Forelimb muscle (tissue), 1 donor: ENCODE measurements around the gene DNAJB8. TPM values are rescaled to one million over a fixed set of nuclear protein-coding genes. Genes with fewer than 3 reads are reported as not detected.

Experiments used
- DNase-seq: peaks from one replicate; pipeline ENCODE4 v3.0.0-alpha.2; 2013; ENCODE audit warnings: low read depth
- polyA plus RNA-seq: library from polyadenylated mRNA; unstranded; fragments of 120-200 nt; gene quantifications from one replicate; pipeline ENCODE4 v1.2.1, GENCODE V29; 2013; ENCODE audit not compliant: insufficient read length

DNAJB8 gene
- polyA plus RNA-seq: not detected

DNA sequence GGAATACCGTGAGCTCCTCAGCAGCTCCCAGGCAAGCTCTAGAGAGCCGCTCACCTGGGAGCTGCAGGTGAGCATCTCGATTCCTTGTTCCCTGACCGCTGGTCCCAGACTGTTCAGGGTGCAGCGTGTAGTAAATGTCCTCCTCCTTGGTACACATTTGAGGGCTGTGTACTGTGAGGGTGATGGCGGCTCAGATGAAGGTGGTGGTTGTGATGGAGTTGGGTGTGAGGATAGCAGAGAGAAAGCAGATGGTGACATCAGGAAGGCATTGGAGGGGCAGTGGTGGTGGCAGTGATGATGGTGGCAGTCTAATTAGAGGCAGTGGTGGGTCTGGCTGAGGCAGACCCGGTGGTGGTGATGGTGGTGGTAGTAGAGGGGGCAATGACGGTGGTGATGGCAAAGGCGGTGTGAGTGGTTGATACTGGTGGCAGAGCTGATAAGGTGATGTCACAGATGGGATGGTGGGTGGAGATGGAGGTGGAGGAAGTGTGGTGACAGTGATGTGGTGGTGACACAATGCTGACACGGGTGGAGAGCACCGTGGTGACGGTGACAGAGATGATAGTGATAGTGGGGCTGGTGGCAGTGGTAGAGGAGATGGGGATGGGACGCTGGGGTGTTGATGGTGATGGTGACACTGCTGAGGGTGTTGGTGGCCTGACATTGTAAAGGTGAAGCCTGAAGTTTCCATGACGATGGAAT, at the start of gene DNAJB8:
DNAJB8 (minus strand) TSS at position 51 of the 702 bp plus-strand sequence. CDS start 3,645 bp downstream, outside the sequence.
- no peak for DNase-seq

DNA sequence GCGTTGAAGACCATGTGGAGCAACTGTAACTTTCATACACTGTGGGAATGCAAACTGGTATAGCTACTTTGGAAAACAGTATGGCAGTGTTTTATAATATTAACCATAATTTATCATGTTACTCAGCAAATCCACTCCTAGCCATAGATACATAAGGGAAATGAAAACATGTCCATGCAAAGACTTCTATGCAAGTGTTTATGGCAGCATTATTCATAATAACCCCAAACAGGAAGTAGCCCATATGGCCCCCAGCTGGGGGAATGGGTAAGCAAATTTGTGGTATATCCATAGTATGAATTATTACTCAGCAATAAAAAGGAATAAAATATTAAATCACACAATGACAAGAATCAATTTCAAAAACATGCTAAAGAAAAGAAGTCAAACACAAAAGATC, 49.3 kb upstream of the DNAJB8 start:
- no peak for DNase-seq

DNA sequence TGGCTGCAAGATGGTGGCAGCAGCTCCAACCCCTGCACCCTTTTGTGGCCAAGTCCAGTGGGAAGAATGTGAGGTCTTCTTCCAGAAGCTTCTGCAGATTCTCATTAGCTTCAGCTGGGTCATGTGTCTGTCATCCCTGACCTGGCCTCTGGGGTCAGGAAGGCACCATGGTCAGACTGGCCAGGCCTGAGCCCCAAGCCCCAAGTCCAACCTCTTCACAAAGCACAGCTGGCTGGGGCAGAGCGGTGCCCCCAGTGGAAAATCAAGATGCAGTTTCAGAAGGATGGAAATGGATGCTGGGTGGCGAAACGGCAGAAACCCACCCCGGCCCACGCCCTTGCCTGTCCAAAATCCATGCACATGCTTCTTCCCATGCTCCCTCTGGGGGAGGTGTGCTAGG, 42.2 kb upstream of the DNAJB8 start:
- DNase-seq: no peak

DNA sequence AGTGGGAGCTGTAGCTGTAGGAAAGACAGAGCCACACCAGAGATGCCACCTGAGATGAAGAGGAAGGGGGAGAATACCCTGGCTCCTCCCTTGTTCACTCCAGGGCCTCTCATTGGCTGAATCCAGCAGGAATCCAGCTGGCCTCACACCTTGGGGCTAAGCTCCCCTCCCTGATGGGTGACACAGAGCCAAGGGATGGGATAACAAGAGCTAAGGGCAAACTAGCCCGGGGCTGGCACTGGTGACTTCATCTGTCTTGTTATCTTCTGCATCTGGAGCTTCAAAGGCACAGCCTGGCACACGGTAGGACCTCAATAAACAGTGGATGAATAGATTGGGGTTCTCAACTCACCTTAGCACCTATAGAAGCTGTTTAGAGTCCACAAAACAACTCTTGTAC, 40.1 kb upstream of the DNAJB8 start:
- DNase-seq: no peak

DNA sequence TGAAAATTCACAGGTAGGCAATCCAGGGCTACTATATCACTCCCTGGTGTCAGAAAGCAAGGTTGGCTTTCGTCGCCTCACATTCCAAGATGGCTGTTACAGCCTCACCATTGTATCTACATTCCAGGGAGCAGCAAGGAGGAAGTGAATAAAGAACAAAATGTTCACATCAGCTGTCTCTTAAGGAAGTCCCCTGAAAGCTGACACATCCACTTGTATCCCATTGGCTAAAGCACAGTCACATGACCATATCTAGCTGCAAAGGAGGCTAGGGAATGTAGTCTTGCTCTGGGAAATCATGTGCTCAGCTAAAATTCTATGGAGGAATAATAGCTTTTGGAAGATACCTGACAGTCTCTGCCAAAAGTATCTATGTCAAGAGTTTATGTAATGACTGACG, 39.1 kb upstream of the DNAJB8 start:
- no peak for DNase-seq

DNA sequence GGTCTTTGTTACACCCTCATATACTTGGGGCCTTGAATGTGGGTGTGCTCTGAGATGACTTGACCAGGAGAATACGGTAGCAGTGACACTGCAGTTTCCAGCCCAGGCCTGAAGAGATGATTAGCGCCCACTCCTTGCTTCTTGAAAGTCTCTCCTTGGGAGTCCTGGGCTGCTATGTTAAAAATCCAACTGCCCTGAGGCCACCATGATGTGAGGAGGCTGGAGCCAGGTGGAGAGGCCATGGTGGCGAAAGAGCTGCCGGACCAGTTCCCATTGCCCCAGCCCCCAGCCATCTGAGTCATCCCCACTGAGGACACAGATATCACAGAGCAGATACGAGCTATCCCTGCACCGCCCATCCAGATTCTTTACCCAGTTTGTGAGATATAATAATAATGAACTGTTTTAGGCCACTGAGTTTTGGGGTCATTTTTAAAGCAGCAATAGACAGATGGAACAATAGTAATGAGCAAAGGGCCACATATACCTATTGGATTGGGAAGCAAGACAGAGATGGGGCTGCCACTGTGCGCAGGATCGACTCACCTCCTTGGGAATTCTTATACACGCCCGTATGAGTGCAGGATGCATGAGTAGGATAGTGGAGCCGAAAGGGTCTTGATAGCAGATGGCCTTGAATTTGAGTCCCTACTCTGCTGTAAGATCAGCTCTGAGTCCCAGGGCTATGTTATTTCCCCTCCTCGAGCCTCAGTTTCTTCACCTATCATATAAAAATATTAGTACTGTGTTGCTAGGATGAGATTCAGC, 38.5 kb upstream of the DNAJB8 start:
- no peak for DNase-seq

DNA sequence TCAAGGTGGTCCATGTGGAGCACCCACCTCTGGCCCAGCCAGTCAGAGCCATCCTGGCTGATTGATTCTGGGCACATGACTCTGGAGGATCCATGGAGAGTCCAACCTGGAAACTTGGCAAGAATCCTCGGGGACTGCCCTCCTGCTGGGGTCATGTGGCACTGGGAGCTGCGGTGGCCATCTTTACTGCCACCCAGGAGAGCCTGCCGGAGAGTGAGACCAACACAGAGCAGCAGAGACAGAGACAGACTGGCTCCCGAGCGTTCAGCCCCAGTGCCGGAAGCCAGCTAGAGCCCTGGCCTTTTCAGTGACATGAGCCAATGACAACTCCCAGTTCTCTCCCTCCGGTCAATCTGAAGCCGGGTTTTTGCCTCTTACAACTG, 37.8 kb upstream of the DNAJB8 start:
- no peak for DNase-seq

DNA sequence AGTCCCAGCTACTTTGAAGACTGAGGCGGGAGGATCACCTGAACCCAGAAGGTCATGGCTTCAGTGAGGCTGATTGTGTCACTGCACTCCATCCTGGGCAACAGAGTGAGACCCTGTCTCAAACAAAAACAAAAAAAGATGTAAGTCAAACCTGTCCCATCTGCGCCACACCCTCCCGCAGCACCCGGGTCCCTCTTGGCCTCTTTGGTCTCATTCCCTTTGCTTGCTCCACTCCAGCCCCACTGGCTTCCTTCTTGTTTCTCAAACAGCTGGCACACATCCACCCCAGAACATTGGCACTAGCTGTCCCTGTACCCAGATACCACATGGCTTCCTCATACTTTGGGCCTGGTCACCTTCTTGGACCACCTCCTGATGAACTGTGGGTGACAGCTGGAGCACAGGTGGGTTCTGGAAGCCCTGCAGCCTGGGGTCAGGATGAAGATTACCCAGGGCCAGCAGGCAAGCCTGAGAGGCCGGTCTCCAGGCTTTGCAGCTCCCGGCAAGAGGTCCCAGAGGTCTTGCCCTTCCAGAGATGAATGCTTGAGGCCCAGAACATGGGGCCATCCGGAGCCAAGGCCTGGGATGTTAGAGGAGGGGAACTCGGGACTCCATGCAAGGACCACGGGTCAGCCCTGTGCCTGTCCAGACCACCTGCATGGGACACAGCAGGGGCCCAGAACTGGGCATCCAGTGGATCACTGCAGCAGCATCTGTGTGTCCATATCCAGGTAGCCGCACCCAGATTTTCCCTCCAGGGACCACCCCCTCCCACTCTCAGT, 37.3 kb upstream of the DNAJB8 start:
- no peak for DNase-seq

DNA sequence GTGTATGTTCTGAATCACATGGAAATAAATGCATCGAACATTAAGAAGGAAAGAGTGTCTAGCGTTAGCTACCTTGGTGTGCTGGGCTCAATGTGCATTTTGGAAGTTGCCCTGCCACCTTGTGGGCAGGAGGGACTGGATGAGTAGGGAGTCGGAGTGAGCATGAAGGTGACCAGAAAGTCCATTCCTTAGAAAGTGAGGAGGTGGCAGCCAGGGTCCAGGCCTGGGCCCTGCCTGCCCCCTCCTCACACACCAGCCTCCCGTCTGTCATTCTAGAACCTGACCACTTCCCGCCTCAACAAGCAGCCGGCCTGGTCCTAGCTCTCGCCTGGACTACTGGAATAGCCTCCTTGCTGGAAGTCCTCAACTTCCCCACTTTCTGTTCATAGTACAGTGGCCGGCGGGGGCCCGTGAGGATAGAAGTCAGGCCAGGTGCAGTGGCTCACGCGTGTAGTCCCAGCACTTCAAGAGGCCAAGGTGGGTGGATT, 36.5 kb upstream of the DNAJB8 start:
- no peak for DNase-seq

DNA sequence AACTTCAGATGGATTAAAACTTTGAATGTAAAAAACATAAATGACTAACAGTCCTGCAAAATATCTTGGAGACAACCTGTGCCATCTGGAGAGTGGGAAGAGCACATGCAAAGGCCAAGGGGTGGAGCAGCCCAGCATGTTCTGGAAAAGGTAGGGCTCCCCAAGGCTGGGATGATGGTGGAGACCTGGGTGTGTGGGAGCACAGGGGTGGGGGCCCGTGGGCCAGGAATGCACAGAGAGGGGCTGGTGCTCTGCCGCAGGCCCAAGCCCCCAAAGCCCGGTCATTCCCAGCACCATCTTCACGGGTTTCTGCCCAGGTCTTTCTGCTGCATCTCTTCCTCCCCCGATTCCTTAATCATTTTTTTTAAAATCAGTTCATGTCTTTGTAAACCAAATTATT, 36.0 kb upstream of the DNAJB8 start:
- no peak for DNase-seq

DNA sequence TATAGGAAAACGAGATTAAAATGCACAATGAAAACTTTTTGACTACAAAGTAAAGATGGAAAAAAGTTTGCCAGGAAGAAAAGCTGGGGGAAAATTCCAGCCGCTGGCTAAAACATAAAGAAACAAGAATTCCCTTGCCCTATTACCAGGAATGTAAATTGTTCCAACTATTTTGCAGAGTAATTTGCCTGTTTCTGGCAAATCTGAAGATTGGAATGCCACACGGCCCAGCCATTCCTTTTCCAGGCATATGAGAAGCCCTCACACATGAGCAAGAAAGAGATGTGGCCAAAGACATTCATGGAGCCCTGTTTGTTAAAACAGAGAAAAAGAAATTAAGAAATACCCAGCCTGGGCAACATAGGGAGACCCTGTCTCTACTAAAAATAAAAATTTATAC, 34.7 kb upstream of the DNAJB8 start:
- DNase-seq: no peak

DNA sequence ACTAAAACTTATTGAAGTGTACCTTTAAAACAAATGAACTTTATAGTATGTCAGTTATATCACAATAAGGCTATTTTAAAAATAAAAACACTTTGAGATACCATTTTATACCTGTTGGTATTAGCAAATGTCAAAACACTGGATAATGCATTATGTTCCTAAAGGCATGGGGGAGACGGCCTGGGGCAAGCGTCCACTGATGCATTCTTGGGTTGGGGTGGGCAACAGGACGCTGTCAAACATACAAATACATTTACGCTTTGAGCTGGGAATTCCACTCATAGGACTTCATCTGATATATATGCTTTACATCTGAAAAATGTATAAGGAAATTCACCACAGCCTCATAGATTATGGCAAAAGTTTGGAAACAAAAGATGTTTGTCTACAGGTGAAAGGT, 33.9 kb upstream of the DNAJB8 start:
- no peak for DNase-seq

DNA sequence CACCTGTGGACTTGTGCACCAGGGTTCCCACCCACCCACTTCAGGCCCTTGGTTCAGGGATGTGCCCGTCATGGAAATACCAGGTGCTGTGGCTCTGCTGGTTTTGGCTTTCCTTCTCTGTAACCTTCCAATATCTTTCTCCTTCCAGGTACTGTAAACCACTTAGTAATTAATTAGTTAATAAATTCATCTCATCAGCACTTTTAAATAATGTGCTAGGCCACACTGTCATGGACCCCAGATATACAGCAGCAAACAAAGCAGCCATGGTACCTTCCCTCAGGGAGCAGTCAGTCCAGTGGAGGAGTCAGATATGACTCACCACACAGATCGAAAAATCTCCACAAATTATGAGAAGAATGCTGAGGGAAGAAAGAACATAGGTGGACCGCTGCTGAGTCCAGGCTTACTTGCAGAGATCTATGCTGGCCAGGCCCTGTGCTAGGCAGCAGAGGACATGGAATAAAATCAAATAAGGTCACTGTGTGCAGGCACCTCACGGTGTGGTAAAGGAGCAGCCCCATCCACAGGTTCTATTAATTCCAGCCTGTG, 33.1 kb upstream of the DNAJB8 start:
- DNase-seq: no peak

DNA sequence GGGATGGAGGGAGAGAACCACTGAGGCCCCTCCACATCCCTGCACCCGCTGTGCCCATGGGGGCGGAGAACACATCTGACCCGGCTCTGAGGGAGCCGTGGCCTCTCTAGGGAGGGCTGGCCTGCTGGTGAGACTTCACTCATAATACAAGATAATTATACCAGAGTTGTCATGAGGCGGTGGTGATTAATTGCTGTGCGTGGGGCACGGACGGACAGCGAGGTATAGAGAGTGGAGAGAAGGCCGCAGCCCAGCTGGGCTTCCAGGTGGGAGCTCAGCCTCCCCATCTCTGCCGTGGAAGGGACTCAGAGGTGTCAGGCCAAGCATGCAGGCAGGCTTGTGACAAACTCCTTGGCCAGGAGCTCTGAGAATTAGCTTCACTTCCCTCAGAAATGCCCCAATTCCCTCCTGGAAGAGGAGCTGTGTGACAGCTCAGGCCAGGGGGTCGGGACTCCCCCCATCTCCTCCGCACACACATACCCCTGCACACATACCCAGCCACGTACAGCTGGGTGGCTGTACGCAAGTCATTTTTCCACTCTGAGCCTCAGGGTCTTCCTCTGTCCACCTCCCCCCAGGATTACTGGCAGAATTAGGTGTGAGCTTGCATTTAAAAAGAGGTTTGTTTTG, 32.3 kb upstream of the DNAJB8 start:
- no peak for DNase-seq

DNA sequence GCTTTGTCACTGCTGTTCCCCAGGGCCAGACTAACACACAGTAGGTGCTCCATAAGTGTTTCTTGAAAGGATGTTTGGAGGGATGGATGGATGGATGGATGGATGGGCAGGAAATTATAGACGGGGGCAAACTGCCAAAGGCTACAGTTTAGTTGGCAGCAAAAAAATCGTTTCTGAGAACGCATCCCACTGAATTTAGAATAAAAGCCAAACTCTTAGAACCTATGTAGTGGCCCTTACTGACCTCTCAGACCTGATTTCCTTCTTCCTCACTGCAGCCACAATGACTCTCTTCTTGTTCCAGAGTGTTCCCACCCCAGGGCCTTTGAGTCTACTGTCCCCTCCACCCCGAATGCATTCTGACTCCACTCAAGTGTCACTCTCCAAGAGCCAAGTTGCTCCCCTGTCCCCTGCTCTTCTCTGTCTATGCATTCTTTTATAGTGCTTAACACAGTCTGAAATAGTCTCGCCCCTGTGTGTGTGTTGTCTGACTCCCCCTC, 31.5 kb upstream of the DNAJB8 start:
- DNase-seq: no peak

DNA sequence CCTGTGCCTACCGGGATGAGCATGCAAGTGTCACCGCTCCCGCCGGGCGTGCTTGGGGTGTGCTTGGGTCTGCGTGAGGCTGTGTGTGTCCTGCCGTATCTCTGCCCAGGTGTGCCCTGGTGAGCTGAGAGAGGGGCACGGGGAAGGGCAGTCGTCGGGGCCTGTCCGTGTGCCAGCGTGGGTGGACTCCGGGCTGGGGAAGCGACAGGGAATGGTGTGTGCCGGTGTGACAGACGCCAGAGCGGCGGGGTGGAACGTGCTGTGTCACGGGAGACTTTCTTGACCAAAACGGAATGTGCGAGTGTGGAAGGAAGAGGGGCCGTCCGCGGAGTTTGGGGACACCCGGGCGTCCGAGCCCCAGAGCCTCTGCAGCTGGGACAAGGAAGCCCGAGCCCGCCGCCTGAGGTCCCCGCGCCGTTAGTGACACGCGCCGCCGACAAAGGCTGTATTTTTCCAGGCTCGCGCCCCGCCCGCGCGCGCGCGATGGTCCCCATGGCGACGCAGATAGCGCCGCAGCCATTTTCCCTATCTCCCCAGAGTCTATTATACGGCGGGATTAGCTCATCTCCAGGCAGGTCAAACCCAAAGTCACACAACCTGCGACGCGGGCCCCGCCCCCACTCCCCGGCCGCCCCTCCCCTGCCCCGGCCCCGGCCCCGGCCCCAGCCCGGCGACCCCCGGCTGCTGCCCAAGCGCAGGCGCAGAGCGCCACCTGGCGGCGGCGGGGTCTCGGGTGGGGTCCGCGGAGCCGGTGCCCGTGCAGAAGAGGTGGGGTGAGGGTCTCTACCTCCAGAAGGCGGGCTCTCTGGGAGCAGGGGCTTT, 30.8 kb upstream of the DNAJB8 start:
- no peak for DNase-seq

DNA sequence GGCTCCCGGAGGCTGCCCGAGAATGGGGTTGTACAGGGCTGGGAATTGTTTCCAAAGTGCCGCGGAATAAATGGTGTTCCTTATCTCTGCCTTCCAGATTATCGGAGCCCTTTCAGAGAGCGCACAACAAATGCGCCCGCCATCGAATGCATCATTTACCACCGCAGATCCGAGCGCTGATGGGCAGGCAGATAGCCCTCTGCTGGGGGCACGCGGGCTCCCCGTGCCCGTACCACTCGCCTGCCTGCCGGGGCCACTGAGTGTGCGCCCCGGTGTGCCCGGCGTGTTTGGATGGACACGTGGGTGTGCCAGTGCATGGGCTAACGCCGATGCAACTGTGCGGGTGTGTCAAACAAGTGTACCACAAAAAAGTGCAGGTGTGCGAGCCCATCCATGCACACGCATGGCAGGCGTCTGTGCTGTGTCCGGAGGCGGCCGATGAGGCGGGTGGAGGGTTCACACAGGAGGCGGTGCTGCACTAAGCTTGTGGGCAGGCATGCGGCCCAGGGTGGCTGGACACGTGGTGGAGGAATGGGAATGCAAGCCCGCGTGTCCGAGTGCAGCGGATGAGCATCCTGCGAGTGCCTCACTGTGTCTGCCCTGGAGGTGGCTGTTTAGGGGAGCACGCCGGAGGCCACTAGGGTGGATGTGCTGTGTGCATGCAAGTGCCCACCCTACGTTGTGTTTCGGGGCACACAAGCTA, 30.1 kb upstream of the DNAJB8 start:
- DNase-seq: no peak

DNA sequence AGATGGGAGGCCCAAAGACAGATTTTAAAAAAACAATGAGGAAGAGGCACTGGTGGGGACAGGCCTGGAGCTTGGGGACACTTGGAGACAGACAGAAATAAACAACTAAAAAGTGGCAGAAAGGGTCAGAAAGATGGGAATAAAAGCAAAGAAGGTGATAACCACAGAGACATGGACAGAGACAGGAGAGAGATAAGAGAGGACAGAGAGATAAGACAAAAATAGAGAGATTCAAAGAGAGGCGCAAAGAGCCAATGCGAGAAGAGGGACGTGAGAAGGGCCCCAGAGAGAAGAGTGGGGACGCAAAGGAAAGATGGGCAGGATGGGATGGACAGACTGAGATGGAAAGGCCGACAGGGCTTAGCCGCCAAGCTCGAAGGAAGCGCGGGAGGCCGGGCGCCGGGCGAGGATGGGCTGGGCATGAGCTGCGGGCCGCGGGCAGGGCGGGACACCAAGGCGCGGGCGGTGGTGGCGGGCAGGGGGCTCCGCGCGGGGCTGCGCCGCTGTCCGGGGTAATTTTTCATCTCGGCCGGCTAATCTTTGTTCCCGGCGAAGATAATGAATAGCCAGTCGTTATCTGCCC, 29.4 kb upstream of the DNAJB8 start:
- DNase-seq: no peak

DNA sequence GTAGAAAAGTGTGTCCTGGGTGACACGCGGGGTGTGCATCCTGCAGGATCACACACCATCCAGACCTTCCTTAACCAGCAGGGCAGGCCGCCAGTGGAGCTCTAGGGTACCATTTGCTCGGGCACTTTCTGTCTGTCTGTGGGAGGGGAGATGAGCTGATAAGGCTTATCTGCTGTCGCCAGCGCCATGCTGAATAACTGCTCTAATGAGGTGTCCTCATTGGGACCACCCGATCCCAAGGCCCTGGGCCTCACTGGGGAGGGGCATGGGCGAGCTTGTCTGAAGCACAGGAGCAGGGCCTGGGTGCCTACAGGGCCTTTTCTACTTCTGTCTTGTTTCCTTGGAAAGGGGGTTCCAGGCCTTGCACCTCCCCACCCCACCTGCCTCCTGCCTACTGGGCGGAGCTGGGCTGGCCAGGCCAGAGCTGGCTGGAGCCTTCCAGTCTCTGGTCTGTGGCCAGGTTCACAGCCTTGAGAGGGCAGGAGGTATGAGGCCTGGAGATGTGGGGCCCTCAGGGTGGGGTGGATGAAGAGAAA, 28.8 kb upstream of the DNAJB8 start:
- DNase-seq: no peak

DNA sequence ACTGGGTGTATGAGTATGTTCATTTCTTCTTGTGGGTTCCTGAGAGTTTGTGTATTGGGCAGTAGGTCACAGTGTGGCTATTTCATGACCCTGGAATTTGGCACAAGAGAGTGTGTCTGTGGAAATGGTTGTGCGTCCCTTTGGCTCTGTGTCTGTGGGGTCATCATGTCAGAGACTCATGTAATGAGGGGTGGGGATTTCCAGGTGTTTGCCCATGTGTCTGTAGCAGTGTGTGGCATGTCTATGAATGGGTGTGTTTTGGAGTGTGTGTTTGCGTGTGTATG, 27.6 kb upstream of the DNAJB8 start:
- DNase-seq: no peak
